HCT116 (cell line): ENCODE data around the gene CORO2B. TPM values are rescaled to one million over a fixed set of nuclear protein-coding genes. Genes with fewer than 3 reads are reported as not detected.

ENCODE experiments used
- ATAC-seq: fragments of 200-7000 bp; cut with Tn5 transposase; 2 replicates; pipeline ENCODE4 v1.9.1; 2020; ENCODE audit warnings: mild to moderate bottlenecking, moderate library complexity
- BruUV-seq: library from RNA; stranded (reverse); fragments of 400-500 nt; replicated peaks from 2 replicates; lab custom pipeline; 2021; lab: Mats Ljungman, UMichigan
- CTCF ChIA-PET: fragments of 300-600 bp; sonication (Branson Sonifier 250); formaldehyde crosslinking; loops from one replicate; lab custom pipeline; 2021; ENCODE audit warnings: antibody characterized with exemption; lab: Charles Lee
- POLR2A ChIA-PET: fragments of 300-600, 350-600 bp; sonication (Branson Sonifier 250); formaldehyde crosslinking; loops from one replicate; lab custom pipeline; 2021; ENCODE audit warnings: antibody characterized with exemption; lab: Charles Lee
- RAD21 ChIA-PET, 2 experiments: fragments of 300-600 bp; sonication (Branson Sonifier 250); formaldehyde crosslinking; loops; one replicate each; lab custom pipeline; 2023; ENCODE audit warnings: low total read pairs in 2 of 2; ENCODE audit not compliant: uncharacterized antibody in 2 of 2, unreplicated experiment in 2 of 2, low non-redundant PET in 1 of 2; lab: Charles Lee
- DNase-seq: peaks from one replicate; pipeline ENCODE4 v3.0.0-alpha.2; 2010; ENCODE audit warnings: low read depth, low spot score
- H2AFZ ChIP-seq: fragments of 200-600 bp; shearing (Covaris generic), sonication (generic); 2 replicates; pipeline ENCODE4 v1.6.1; 2017; ENCODE audit warnings: low read depth, mixed run types, mixed read lengths, antibody characterized with exemption, low read length; ENCODE audit not compliant: poor library complexity, severe bottlenecking
- H3K27ac ChIP-seq: 2 replicates; pipeline ENCODE4 v1.5.1; 2012; ENCODE audit warnings: low read depth, low read length
- H3K27me3 ChIP-seq: fragments of 200-600 bp; sonication (generic); 2 replicates; pipeline ENCODE4 v1.6.1; 2016; ENCODE audit warnings: mixed run types, low read length, mixed read lengths; ENCODE audit not compliant: insufficient read depth
- H3K36me3 ChIP-seq, 2 experiments: fragments of 200-500 bp in 1 of 2; fragments of 200-600 bp in 1 of 2; sonication (Bioruptor generic) in 1 of 2; sonication (generic) in 1 of 2; 2 replicates each; pipeline versions ENCODE4 v1.5.1 to v1.6.1; 2014 to 2016; ENCODE audit warnings: low read length in 2 of 2, inconsistent platforms in 1 of 2, mixed read lengths in 1 of 2, mixed run types in 1 of 2; ENCODE audit not compliant: insufficient read depth in 2 of 2, control insufficient read depth in 1 of 2
- H3K4me1 ChIP-seq, 2 experiments: fragments of 200-600 bp in 1 of 2; sonication (generic) in 1 of 2; 2 replicates each; pipeline versions ENCODE4 v1.5.1 to v1.6.1; 2012 to 2017; ENCODE audit warnings: low read length in 2 of 2, inconsistent platforms in 1 of 2, mild to moderate bottlenecking in 1 of 2, mixed read lengths in 1 of 2, mixed run types in 1 of 2, moderate library complexity in 1 of 2; ENCODE audit not compliant: insufficient read depth in 2 of 2, control insufficient read depth in 1 of 2
- H3K4me2 ChIP-seq: fragments of 200-600 bp; sonication (generic); 2 replicates; pipeline ENCODE4 v1.6.1; 2017; ENCODE audit warnings: mixed run types, low read length, mixed read lengths
- H3K4me3 ChIP-seq, 2 experiments: fragments of 200-600 bp in 1 of 2; sonication (generic) in 1 of 2; replicated peaks in 1 of 2; 2 replicates each; pipeline ENCODE4 v1.5.1; 2011 to 2016; ENCODE audit warnings: low read length in 2 of 2, control low read depth in 1 of 2, low read depth in 1 of 2, mild to moderate bottlenecking in 1 of 2, mixed read lengths in 1 of 2, mixed run types in 1 of 2
- H3K79me2 ChIP-seq: fragments of 200-600 bp; sonication (generic); 2 replicates; pipeline ENCODE4 v1.6.1; 2017; ENCODE audit warnings: mild to moderate bottlenecking, mixed run types, low read length, moderate library complexity, mixed read lengths; ENCODE audit not compliant: insufficient read depth
- H3K9ac ChIP-seq: fragments of 200-600 bp; sonication (generic); 2 replicates; pipeline ENCODE4 v1.6.1; 2016; ENCODE audit warnings: low read length, mixed read lengths
- H3K9me2 ChIP-seq: fragments of 200-600 bp; sonication (generic), shearing (Covaris generic); 2 replicates; pipeline ENCODE4 v1.6.1; 2017; ENCODE audit warnings: mixed run types, mild to moderate bottlenecking, moderate library complexity; ENCODE audit not compliant: insufficient read depth
- H3K9me3 ChIP-seq, 2 experiments: fragments of 200-500 bp in 1 of 2; fragments of 200-600 bp in 1 of 2; sonication (Bioruptor generic) in 1 of 2; sonication (generic) in 1 of 2; 2 replicates each; pipeline ENCODE4 v1.6.1; 2014 to 2017; ENCODE audit warnings: low read length in 2 of 2, mixed read lengths in 2 of 2, inconsistent platforms in 1 of 2, low read depth in 1 of 2, mild to moderate bottlenecking in 1 of 2, mixed run types in 1 of 2, moderate library complexity in 1 of 2; ENCODE audit not compliant: control insufficient read depth in 1 of 2, insufficient read depth in 1 of 2
- H4K20me1 ChIP-seq: fragments of 200-600 bp; sonication (generic), shearing (Covaris generic); 2 replicates; pipeline ENCODE4 v1.6.1; 2017; ENCODE audit warnings: mixed run types, mild to moderate bottlenecking, moderate library complexity; ENCODE audit not compliant: insufficient read depth
- CEBPB ChIP-seq: IDR thresholded peaks from 2 replicates; pipeline ENCODE4 v1.6.1; 2012; ENCODE audit warnings: low read depth
- CTCF ChIP-seq, 3 experiments: fragments of 200-600 bp in 1 of 3; sonication (generic) in 1 of 3; IDR thresholded peaks in 2 of 3; conservative IDR thresholded peaks in 1 of 3; 2 replicates each; pipeline ENCODE4 v1.5.1; 2012 to 2017; ENCODE audit warnings: low read depth in 2 of 3, low read length in 2 of 3, antibody characterized with exemption in 1 of 3, borderline replicate concordance in 1 of 3, control low read depth in 1 of 3, mild to moderate bottlenecking in 1 of 3, mixed read lengths in 1 of 3, mixed run types in 1 of 3, moderate library complexity in 1 of 3; ENCODE audit not compliant: insufficient read depth in 1 of 3
- ELF1 ChIP-seq: IDR thresholded peaks from 2 replicates; pipeline ENCODE4 v1.6.1; 2012; ENCODE audit warnings: low read depth, borderline replicate concordance
- POLR2AphosphoS5 ChIP-seq: IDR thresholded peaks from 2 replicates; pipeline ENCODE4 v1.6.1; 2011; ENCODE audit warnings: mild to moderate bottlenecking, low read depth, low read length, moderate library complexity
- RAD21 ChIP-seq: IDR thresholded peaks from 2 replicates; pipeline ENCODE4 v1.6.1; 2012; ENCODE audit warnings: low read depth, mild to moderate bottlenecking
- REST ChIP-seq: IDR thresholded peaks from 2 replicates; pipeline ENCODE4 v1.6.1; 2012; ENCODE audit warnings: low read depth
- SP1 ChIP-seq: IDR thresholded peaks from 2 replicates; pipeline ENCODE4 v1.6.1; 2012; ENCODE audit warnings: low read depth
- SRF ChIP-seq: IDR thresholded peaks from 2 replicates; pipeline ENCODE4 v1.6.1; 2012; ENCODE audit warnings: low read depth
- ZBTB33 ChIP-seq: IDR thresholded peaks from 2 replicates; pipeline ENCODE4 v1.6.1; 2011; ENCODE audit warnings: mild to moderate bottlenecking, low read length, moderate library complexity; ENCODE audit not compliant: insufficient replicate concordance; ENCODE audit errors: extremely low read depth
- intact Hi-C: fragments of 100-400 bp; cut with micrococcal nuclease; formaldehyde crosslinking; loops from 2 replicates; pipeline ENCODE4 v1.10.0; 2022
- total RNA-seq: library from RNA; stranded (reverse); gene quantifications from one replicate; pipeline ENCODE4 v1.2.1, GENCODE V29; 2021; ENCODE audit not compliant: unreplicated experiment

CORO2B gene
- total RNA-seq, 1 experiment from 2014 or later: 2.8 TPM

- intact Hi-C loops: no loop called here
- BruUV-seq: no TSS peak
Observed at GRCh38 chr15:68656438-68656739, 77.6 kb downstream of the CORO2B start.

GRCh38 chr15:68658151-68658550 is 79.4 kb downstream of the CORO2B start:
- no peaks in the 10 kb centered on the region for H3K27me3 ChIP-seq
- DNase-seq: no peak
- H4K20me1 ChIP-seq: no peaks in the 10 kb centered on the region
- ATAC-seq: no peak
- H3K9ac ChIP-seq: no peak overlapping the region
- H3K4me2 ChIP-seq: no peak overlapping the region
- no peaks in the 10 kb centered on the region for H3K9me2 ChIP-seq
- ChIA-PET POLR2A (no interaction called here), CTCF (interaction anchor here (1.0 to 1.7 kb wide), 3 partner anchors 16 to 104 kb away, joined by 3 to 13 read pairs (median 3); no protein-coding TSS in a partner anchor), RAD21 (no interaction called here)
- no peaks in the 10 kb centered on the region for H3K79me2 ChIP-seq
- no peak overlapping the region for H3K27ac ChIP-seq
- BruUV-seq: no TSS peak
- no peaks in the 10 kb centered on the region for H3K4me1 ChIP-seq
- H3K4me3 ChIP-seq: no peak overlapping the region
- no peaks in the 10 kb centered on the region for H3K36me3 ChIP-seq
- intact Hi-C loops: no loop called here
- H2AFZ ChIP-seq: no peak overlapping the region
- no peaks in the 10 kb centered on the region for H3K9me3 ChIP-seq
- TF ChIP-seq POLR2AphosphoS5: no peak
- TF ChIP-seq ZBTB33: no peak
- TF ChIP-seq ELF1: no peak
- no peak for TF ChIP-seq CEBPB
- no peak for TF ChIP-seq REST
- TF ChIP-seq SP1: no peak
- no peak for TF ChIP-seq SRF
- no peak for TF ChIP-seq RAD21

More at GRCh38 chr15:68656438-68656739, 77.6 kb downstream of the CORO2B start:
- RAD21 ChIA-PET: no interaction called here
- H3K4me1 ChIP-seq: peaks cover 0 to 2% of the 10 kb centered on the region in 2 experiments; a peak in 1 of 4 replicates
- no peak overlapping the region for H2AFZ ChIP-seq
- H3K4me3 ChIP-seq: no peak overlapping the region
- H3K36me3 ChIP-seq: no peaks in the 10 kb centered on the region
- no peak for TF ChIP-seq CTCF (IDR thresholded peaks at IDR 0.05 in 2 of 3, conservative IDR thresholded peaks at IDR 0.05 in 1 of 3; ENCODE audit: borderline replicate concordance in 1 of 3, insufficient read depth in 1 of 3, low read depth in 2 of 3, low read length in 2 of 3)
- H3K79me2 ChIP-seq: no peaks in the 10 kb centered on the region
- no peaks in the 10 kb centered on the region for H3K9me3 ChIP-seq
- CTCF ChIA-PET: no interaction called here
- H3K9me2 ChIP-seq: no peaks in the 10 kb centered on the region
- no peaks in the 10 kb centered on the region for H3K27me3 ChIP-seq
- H3K27ac ChIP-seq: no peak overlapping the region
- no peak overlapping the region for H3K4me2 ChIP-seq
- POLR2A ChIA-PET: no interaction called here
- no peak overlapping the region for H3K9ac ChIP-seq
- no peaks in the 10 kb centered on the region for H4K20me1 ChIP-seq
- ATAC-seq (no peak), DNase-seq (no peak)
